Fibroblast of the aortic adventitia (primary cell): ENCODE data around the gene CDC6. TPM values are rescaled to one million over a fixed set of nuclear protein-coding genes. Genes with fewer than 3 reads are reported as not detected.

Source experiments
- DNase-seq: peaks from one replicate; pipeline ENCODE4 v3.0.0-alpha.2; 2010; ENCODE audit warnings: low read depth
- H3K4me3 ChIP-seq: 2 replicates; pipeline ENCODE4 v1.5.1; 2011; ENCODE audit warnings: low read depth, mild to moderate bottlenecking, control low read depth, low read length, moderate library complexity
- CTCF ChIP-seq: IDR thresholded peaks from 2 replicates; pipeline ENCODE4 v1.5.1; 2011; ENCODE audit warnings: mild to moderate bottlenecking, low read length, control low read depth, inconsistent platforms; ENCODE audit not compliant: insufficient read depth
- total RNA-seq: library from RNA; depleted of rRNA; stranded (reverse); fragments of >200 nt; gene quantifications from 2 replicates; pipeline ENCODE4 v1.2.3, GENCODE V29; 2012; ENCODE audit warnings: low replicate concordance

Gene CDC6
- total RNA-seq, 1 donor: 40.4 TPM

DNA sequence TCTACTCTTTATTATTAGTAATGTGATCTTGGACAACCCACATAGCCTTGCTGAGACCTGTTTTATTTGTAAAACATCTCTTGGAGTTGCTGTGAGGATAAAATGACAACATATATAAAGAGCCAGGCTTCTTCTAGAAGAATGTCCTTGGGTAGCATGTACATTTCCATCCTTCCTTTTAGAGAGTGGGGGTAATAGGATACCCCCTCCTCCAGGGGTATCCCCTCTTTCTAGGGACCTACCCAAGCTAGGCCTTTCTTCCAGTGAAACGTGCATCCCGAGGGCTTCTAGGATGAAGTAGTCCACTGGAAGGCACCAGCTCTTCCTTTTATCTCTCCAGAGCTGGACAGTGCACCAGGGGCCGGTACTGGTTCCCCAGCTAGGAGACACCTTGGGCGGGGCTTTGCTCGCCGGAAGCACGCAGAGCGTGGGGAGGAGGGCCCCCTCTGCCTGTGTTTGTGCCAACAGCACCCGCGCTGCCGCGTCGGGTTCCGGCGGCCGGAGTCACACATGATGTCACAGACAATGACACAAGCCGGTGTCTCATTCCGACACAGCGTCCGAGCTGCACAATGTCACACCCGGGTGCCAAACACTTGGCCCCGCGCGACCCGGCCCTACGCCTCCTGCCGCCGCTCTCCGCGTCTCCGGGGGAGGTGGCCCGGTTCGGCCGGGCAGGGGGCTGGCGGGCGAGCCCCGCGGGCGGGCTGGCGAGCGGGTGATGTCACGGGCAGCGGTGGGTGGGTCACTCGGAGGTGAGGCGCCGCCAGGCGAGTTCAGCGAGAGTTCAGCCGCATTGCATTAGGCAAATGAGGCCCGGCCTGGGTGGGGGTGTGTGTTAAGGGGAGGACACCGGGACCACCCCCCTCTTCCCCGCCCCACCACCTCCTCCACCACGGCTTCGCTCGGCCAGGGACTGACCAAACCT, 53.5 kb downstream of the CDC6 start:
- TF ChIP-seq CTCF: no peak
- peak; percentile 67 for DNase-seq
- H3K4me3 ChIP-seq: peak overlapping the region; percentile 85

DNA sequence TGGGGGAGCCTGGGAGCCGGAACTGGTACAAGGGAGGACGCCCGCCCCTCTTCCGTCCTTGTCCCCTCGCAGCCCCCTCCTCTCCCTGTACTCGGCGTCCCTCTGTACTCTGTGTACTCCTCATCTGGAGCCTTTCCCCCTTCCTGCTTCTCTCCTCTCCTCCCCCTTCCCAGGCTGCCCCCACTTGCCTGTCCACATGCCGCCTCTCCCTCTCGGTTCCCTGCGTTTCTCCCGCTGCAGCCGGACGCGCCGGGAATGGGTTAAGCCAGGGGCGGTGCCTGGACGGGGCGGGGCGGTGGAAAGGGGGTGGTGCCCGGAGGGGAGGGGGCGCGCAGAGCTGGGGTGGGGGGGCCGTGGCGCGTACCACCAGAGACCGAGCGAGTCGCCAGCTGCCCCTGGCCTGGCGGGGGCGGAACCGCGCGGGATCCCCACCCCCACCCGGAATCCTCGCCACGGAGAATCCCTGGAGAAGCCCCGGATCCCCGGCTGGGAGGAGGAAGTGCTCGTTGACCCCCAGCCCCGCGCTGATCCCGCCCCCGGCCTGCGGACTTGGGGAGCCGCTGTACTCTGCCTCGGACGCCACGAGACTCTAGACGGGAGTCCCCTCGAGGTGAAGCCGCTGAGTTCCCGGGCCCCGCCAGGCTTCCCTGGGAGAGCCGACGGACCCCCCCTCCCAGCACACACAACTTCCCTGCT, 54.3 kb downstream of the CDC6 start:
- peak; percentile 57 for DNase-seq
- TF ChIP-seq CTCF: no peak

GRCh38 chr17:40342504-40343218, 55.0 kb downstream of the CDC6 start:
- H3K4me3 ChIP-seq: peak overlapping the region; percentile 85
- DNase-seq: no peak
- TF ChIP-seq CTCF: no peak

More for the DNA sequence above, 54.3 kb downstream of the CDC6 start:
- H3K4me3 ChIP-seq: peak overlapping the region; percentile 85

- peak overlapping the region; percentile 85 for H3K4me3 ChIP-seq
- no peak for TF ChIP-seq CTCF
- DNase-seq: no peak
These were observed 55.8 kb downstream of the CDC6 start for GRCh38 chr17:40343219-40344119.

DNA sequence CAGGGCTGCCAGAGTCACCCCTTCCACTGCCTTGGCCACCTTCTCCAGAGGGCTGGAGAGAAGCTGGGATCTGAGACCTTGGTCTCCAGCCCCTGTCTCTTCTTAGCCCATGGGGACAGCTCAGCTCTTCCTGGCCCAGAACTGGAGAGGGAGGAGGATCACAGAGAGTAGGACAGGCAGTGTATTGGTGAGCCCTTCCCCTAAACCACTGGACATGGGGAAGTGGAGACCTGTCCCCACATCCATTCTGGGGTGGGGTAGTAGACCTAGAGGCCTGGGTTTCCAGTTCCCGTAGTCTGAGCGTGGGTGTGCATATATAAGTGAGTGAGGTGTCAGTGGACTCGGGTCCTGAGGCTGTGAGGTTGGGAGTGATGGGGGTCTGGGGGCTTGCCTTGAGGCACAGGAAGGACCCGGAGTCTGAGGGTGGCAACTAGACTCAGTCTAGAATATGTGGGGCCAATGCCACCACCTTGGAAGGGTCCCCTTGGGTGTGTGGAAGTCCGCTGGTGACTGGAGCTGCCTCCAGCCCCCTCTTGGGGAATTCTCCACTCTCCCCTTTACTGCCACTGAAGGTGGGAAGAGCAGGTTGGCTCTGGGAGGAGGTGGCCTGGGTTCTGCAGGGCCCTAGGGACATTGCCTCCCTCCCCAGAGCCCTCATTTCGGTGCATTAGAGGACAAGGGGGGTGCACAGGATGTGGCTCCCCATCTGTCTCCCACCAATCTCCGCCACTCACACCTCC, 56.9 kb downstream of the CDC6 start:
- DNase-seq: no peak
- TF ChIP-seq CTCF: no peak
- H3K4me3 ChIP-seq: peak overlapping the region; percentile 85
